Measurements from ENCODE around the gene CHD9.

DNA sequence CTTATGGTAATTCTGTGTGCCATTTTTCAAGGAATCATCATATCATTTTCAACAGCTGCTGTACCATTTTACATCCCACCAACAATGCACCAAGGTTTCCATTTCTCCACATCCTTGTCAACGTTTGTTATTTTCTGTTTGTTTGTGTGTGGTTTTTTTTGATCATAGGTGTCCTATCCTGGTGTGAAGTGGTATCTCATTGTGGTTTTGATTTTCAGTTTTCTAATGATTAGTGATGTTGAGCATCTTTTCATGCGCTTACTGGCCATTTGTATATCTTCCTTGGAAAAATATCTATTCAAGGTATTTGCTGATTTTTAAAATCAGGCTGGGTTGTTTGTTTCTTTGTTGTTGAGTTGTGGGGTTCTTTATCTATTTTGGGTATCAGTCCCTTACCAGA is 15.0 kb downstream of the CHD9 start:
- TF ChIP-seq, protein P1, sequence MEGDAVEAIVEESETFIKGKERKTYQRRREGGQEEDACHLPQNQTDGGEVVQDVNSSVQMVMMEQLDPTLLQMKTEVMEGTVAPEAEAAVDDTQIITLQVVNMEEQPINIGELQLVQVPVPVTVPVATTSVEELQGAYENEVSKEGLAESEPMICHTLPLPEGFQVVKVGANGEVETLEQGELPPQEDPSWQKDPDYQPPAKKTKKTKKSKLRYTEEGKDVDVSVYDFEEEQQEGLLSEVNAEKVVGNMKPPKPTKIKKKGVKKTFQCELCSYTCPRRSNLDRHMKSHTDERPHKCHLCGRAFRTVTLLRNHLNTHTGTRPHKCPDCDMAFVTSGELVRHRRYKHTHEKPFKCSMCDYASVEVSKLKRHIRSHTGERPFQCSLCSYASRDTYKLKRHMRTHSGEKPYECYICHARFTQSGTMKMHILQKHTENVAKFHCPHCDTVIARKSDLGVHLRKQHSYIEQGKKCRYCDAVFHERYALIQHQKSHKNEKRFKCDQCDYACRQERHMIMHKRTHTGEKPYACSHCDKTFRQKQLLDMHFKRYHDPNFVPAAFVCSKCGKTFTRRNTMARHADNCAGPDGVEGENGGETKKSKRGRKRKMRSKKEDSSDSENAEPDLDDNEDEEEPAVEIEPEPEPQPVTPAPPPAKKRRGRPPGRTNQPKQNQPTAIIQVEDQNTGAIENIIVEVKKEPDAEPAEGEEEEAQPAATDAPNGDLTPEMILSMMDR (IDR thresholded peaks at IDR 0.05), result no peak
- TF ChIP-seq EZH2 (IDR thresholded peaks at IDR 0.05), result no peak
